DND-41 (cell line): Measurements from ENCODE around the gene CRISPLD2.

Source experiments
- ATAC-seq: fragments of 200-7000 bp; cut with Tn5 transposase; 3 replicates; pipeline ENCODE4 v1.9.1; 2021; ENCODE audit warnings: low read depth; ENCODE audit not compliant: insufficient read depth
- DNase-seq: peaks from one replicate; pipeline ENCODE4 v3.0.0-alpha.2; 2020
- H2AFZ ChIP-seq: 2 replicates; pipeline ENCODE4 v1.6.0; 2012; ENCODE audit warnings: low read depth, low read length
- H3K27ac ChIP-seq: 2 replicates; pipeline ENCODE4 v1.5.1; 2012; ENCODE audit warnings: low read length, inconsistent platforms
- H3K27me3 ChIP-seq: fragments of 200-600 bp; sonication (generic); 2 replicates; pipeline ENCODE4 v1.6.0; 2012; ENCODE audit warnings: low read length, mild to moderate bottlenecking, inconsistent platforms; ENCODE audit not compliant: insufficient read depth, poor library complexity
- H3K36me3 ChIP-seq: 2 replicates; pipeline ENCODE4 v1.5.1; 2012; ENCODE audit warnings: low read length, inconsistent platforms; ENCODE audit not compliant: insufficient read depth
- H3K4me1 ChIP-seq: 2 replicates; pipeline ENCODE4 v1.5.1; 2012; ENCODE audit warnings: mild to moderate bottlenecking, low read length; ENCODE audit not compliant: insufficient read depth
- H3K4me2 ChIP-seq: 2 replicates; pipeline ENCODE4 v1.6.0; 2012; ENCODE audit warnings: mild to moderate bottlenecking, moderate library complexity, low read length, inconsistent platforms; ENCODE audit not compliant: insufficient read depth
- H3K4me3 ChIP-seq, 2 experiments: fragments of 200-600 bp in 1 of 2; shearing (Covaris generic) in 1 of 2; 2 replicates each; pipeline ENCODE4 v1.5.1; 2012 to 2016; ENCODE audit warnings: inconsistent platforms in 2 of 2, low read length in 2 of 2, mild to moderate bottlenecking in 2 of 2, low read depth in 1 of 2, moderate library complexity in 1 of 2
- H3K79me2 ChIP-seq: 2 replicates; pipeline ENCODE4 v1.6.0; 2012; ENCODE audit warnings: low read length, inconsistent platforms; ENCODE audit not compliant: insufficient read depth
- H3K9ac ChIP-seq: 2 replicates; pipeline ENCODE4 v1.6.0; 2012; ENCODE audit warnings: low read depth, mild to moderate bottlenecking, inconsistent platforms, low read length, moderate library complexity
- H3K9me3 ChIP-seq: 2 replicates; pipeline ENCODE4 v1.5.1; 2012; ENCODE audit warnings: low read length, moderate library complexity, mild to moderate bottlenecking, inconsistent platforms; ENCODE audit not compliant: insufficient read depth, severe bottlenecking
- H4K20me1 ChIP-seq: 2 replicates; pipeline ENCODE4 v1.6.0; 2012; ENCODE audit warnings: low read length; ENCODE audit not compliant: insufficient read depth
- EZH2 ChIP-seq: IDR thresholded peaks from 3 replicates; pipeline ENCODE4 v1.6.1; 2012; ENCODE audit warnings: borderline replicate concordance, low read depth, mild to moderate bottlenecking, moderate library complexity, low read length, inconsistent platforms; ENCODE audit not compliant: severe bottlenecking
- TF ChIP-seq, protein P1 (sequence below): IDR thresholded peaks from 2 replicates; pipeline ENCODE4 v1.5.1; 2012; ENCODE audit warnings: borderline replicate concordance, low read length, moderate library complexity, mild to moderate bottlenecking; ENCODE audit not compliant: poor library complexity, severe bottlenecking; ENCODE audit errors: extremely low read depth

Gene CRISPLD2

GRCh38 chr16:84893467-84893848 is 73.7 kb downstream of the CRISPLD2 start:
- TF ChIP-seq, protein P1, sequence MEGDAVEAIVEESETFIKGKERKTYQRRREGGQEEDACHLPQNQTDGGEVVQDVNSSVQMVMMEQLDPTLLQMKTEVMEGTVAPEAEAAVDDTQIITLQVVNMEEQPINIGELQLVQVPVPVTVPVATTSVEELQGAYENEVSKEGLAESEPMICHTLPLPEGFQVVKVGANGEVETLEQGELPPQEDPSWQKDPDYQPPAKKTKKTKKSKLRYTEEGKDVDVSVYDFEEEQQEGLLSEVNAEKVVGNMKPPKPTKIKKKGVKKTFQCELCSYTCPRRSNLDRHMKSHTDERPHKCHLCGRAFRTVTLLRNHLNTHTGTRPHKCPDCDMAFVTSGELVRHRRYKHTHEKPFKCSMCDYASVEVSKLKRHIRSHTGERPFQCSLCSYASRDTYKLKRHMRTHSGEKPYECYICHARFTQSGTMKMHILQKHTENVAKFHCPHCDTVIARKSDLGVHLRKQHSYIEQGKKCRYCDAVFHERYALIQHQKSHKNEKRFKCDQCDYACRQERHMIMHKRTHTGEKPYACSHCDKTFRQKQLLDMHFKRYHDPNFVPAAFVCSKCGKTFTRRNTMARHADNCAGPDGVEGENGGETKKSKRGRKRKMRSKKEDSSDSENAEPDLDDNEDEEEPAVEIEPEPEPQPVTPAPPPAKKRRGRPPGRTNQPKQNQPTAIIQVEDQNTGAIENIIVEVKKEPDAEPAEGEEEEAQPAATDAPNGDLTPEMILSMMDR = no peak
- no peak for TF ChIP-seq EZH2
- no peak overlapping the region for H3K9ac ChIP-seq
- no peak for ATAC-seq
- H3K36me3 ChIP-seq = no peaks in the 10 kb centered on the region
- H2AFZ ChIP-seq = no peak overlapping the region
- DNase-seq = no peak
- no peak overlapping the region for H3K4me3 ChIP-seq
- H3K4me1 ChIP-seq = no peaks in the 10 kb centered on the region
- H3K27me3 ChIP-seq = peaks cover 5% of the 10 kb centered on the region
- no peaks in the 10 kb centered on the region for H3K79me2 ChIP-seq
- H3K4me2 ChIP-seq = no peak overlapping the region
- H3K9me3 ChIP-seq = no peaks in the 10 kb centered on the region
- H3K27ac ChIP-seq = no peak overlapping the region
- no peaks in the 10 kb centered on the region for H4K20me1 ChIP-seq

GRCh38 chr16:84893849-84894599 is 74.2 kb downstream of the CRISPLD2 start:
- no peaks in the 10 kb centered on the region for H3K4me1 ChIP-seq
- no peaks in the 10 kb centered on the region for H4K20me1 ChIP-seq
- H3K27me3 ChIP-seq = peaks cover 2% of the 10 kb centered on the region
- H3K9ac ChIP-seq = no peak overlapping the region
- TF ChIP-seq, protein P1 = no peak
- no peak for TF ChIP-seq EZH2
- H2AFZ ChIP-seq = no peak overlapping the region
- no peaks in the 10 kb centered on the region for H3K36me3 ChIP-seq
- ATAC-seq (no peak), DNase-seq (no peak)
- no peak overlapping the region for H3K4me3 ChIP-seq
- H3K79me2 ChIP-seq = no peaks in the 10 kb centered on the region
- H3K9me3 ChIP-seq = no peaks in the 10 kb centered on the region
- no peak overlapping the region for H3K27ac ChIP-seq
- H3K4me2 ChIP-seq = no peak overlapping the region

DNA sequence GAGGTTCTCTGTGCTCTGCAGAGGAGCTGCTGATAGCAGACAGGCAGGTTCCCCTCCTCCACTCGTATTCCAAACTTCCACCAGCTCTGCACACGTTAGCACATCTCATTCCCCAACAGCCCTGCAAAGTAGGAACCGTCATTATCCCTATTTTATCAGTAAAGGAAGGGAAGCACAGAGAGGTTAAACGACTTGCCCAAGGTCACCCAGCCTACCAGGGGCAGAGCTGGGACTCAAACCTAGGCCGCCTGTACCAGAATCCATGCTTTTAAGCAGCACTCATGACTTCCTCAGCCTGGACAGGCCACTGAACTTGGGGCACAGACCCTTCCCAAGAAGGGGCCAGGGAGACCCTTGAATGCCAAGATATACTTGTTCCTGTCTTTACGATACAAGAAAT is 75.2 kb downstream of the CRISPLD2 start:
- no peak overlapping the region for H3K9ac ChIP-seq
- no peak overlapping the region for H3K4me3 ChIP-seq
- no peaks in the 10 kb centered on the region for H3K4me1 ChIP-seq
- H3K27me3 ChIP-seq = peaks cover 8% of the 10 kb centered on the region
- H3K27ac ChIP-seq = no peak overlapping the region
- ATAC-seq = no peak
- no peaks in the 10 kb centered on the region for H3K36me3 ChIP-seq
- H3K79me2 ChIP-seq = no peaks in the 10 kb centered on the region
- no peak overlapping the region for H2AFZ ChIP-seq
- no peak for TF ChIP-seq EZH2
- TF ChIP-seq, protein P1 = no peak
- no peaks in the 10 kb centered on the region for H3K9me3 ChIP-seq
- H4K20me1 ChIP-seq = no peaks in the 10 kb centered on the region
- no peak overlapping the region for H3K4me2 ChIP-seq
- no peak for DNase-seq
